Hepatocyte (in vitro differentiated cells): Measurements from ENCODE around the gene CLCA4. TPM values are rescaled to one million over a fixed set of nuclear protein-coding genes. Genes with fewer than 3 reads are reported as not detected.
A peak's percentile ranks its signal among the peaks of the same experiment; 100 is the strongest.

Experiments used
- DNase-seq: peaks from one replicate; pipeline ENCODE4 v3.0.0-alpha.2; 2016; ENCODE audit warnings: low spot score
- H2AFZ ChIP-seq: fragments of 200-600 bp; sonication (generic); 2 replicates; pipeline ENCODE4 v1.6.0; 2016; ENCODE audit warnings: antibody characterized with exemption, mild to moderate bottlenecking
- H3K27ac ChIP-seq: fragments of 200-600 bp; sonication (generic); 2 replicates; pipeline ENCODE4 v1.5.1; 2016; ENCODE audit warnings: mild to moderate bottlenecking
- H3K27me3 ChIP-seq: fragments of 200-600 bp; sonication (generic); 2 replicates; pipeline ENCODE4 v1.6.1; 2016
- H3K36me3 ChIP-seq: fragments of 200-600 bp; sonication (generic); replicated peaks from 2 replicates; pipeline ENCODE4 v1.5.1; 2016; ENCODE audit warnings: low read depth; ENCODE audit not compliant: insufficient read depth
- H3K4me1 ChIP-seq: fragments of 200-600 bp; sonication (generic); 2 replicates; pipeline ENCODE4 v1.5.1; 2016; ENCODE audit warnings: mild to moderate bottlenecking, moderate library complexity; ENCODE audit not compliant: insufficient read depth
- H3K4me2 ChIP-seq: fragments of 200-600 bp; sonication (generic); 2 replicates; pipeline ENCODE4 v1.6.0; 2016
- H3K4me3 ChIP-seq: fragments of 200-600 bp; sonication (generic); 2 replicates; pipeline ENCODE4 v1.5.1; 2016; ENCODE audit warnings: mild to moderate bottlenecking
- H3K79me2 ChIP-seq: fragments of 200-600 bp; sonication (generic); 2 replicates; pipeline ENCODE4 v1.6.0; 2017; ENCODE audit warnings: mild to moderate bottlenecking
- H3K9me2 ChIP-seq: fragments of 200-600 bp; sonication (generic); replicated peaks from 2 replicates; pipeline ENCODE4 v1.6.0; 2017; ENCODE audit warnings: mild to moderate bottlenecking; ENCODE audit not compliant: insufficient read depth
- H3K9me3 ChIP-seq: fragments of 200-600 bp; sonication (generic); 2 replicates; pipeline ENCODE4 v1.5.1; 2016; ENCODE audit warnings: low read depth, mild to moderate bottlenecking
- H4K20me1 ChIP-seq: fragments of 200-600 bp; sonication (generic); 2 replicates; pipeline ENCODE4 v1.6.0; 2016; ENCODE audit warnings: mild to moderate bottlenecking; ENCODE audit not compliant: insufficient read depth, poor library complexity, severe bottlenecking
- CTCF ChIP-seq: fragments of 200-600 bp; sonication (generic); IDR thresholded peaks from 2 replicates; pipeline ENCODE4 v1.5.1; 2016; ENCODE audit warnings: antibody characterized with exemption, mild to moderate bottlenecking; ENCODE audit not compliant: poor library complexity
- EZH2 ChIP-seq: fragments of 200-600 bp; sonication (generic); IDR thresholded peaks from 2 replicates; pipeline ENCODE4 v1.6.1; 2016; ENCODE audit warnings: antibody characterized with exemption, mild to moderate bottlenecking, borderline replicate concordance
- EZH2phosphoT487 ChIP-seq: fragments of 200-600 bp; sonication (generic); IDR thresholded peaks from one replicate; pipeline ENCODE4 v1.6.1; 2018; ENCODE audit warnings: antibody characterized with exemption, mild to moderate bottlenecking, low read depth, moderate library complexity; ENCODE audit not compliant: unreplicated experiment, severe bottlenecking
- WGBS: methylation state at CpG from one replicate; pipeline ENCODE4 v1.1.6; 2016; ENCODE audit warnings: low lambda C conversion rate; ENCODE audit errors: missing lambda C conversion rate; 5-methylcytosine and 5-hydroxymethylcytosine counted together
- polyA plus RNA-seq: library from polyadenylated mRNA; unstranded; fragments of >200 nt; fragmentation: Nextera tagmentation; extraction: Ambion mirVana; gene quantifications from 2 replicates; pipeline ENCODE4 v1.2.1, GENCODE V29; 2016
- total RNA-seq: library from RNA; depleted of rRNA; stranded (reverse); fragments of >200 nt; gene quantifications from 2 replicates; pipeline ENCODE4 v1.2.3, GENCODE V29; 2014

CLCA4 gene
- total and polyA plus RNA-seq, 2 experiments from 2014 or later = 0.07 to 0.22 TPM

GRCh38 chr1:86523670-86524354 is 23.1 kb upstream of the CLCA4 start:
- Histone ChIP-seq H3K4me1 (peaks cover 3% of the 10 kb centered on the region), H3K9me3 (no peaks in the 10 kb centered on the region), H3K36me3 (no peaks in the 10 kb centered on the region), H3K4me2 (no peak overlapping the region), H3K9me2 (no peaks in the 10 kb centered on the region), H3K79me2 (no peaks in the 10 kb centered on the region), H3K27me3 (no peaks in the 10 kb centered on the region), H2AFZ (no peak overlapping the region), H3K27ac (no peak overlapping the region), H4K20me1 (no peaks in the 10 kb centered on the region), H3K4me3 (no peak overlapping the region)
- 96% methylated on average over 31 of the region's 32 CpGs for WGBS
- no peak for DNase-seq
- no peak for TF ChIP-seq EZH2
- no peak for TF ChIP-seq EZH2phosphoT487
- no peak for TF ChIP-seq CTCF

GRCh38 chr1:86527306-86527705 is 19.6 kb upstream of the CLCA4 start:
- Histone ChIP-seq H3K79me2 (no peaks in the 10 kb centered on the region), H4K20me1 (no peaks in the 10 kb centered on the region), H3K36me3 (no peaks in the 10 kb centered on the region), H3K27ac (peak overlapping the region; percentile 75), H3K4me3 (no peak overlapping the region), H3K27me3 (no peaks in the 10 kb centered on the region), H3K9me2 (no peaks in the 10 kb centered on the region), H2AFZ (no peak overlapping the region), H3K4me1 (peaks cover 3% of the 10 kb centered on the region), H3K9me3 (no peaks in the 10 kb centered on the region), H3K4me2 (no peak overlapping the region)
- DNase-seq = peak; percentile 26
- no peak for TF ChIP-seq CTCF
- TF ChIP-seq EZH2 = no peak
- no peak for TF ChIP-seq EZH2phosphoT487
- WGBS = 53% methylated on average over 4 of the region's 4 CpGs

- H3K4me3 ChIP-seq = no peak overlapping the region
- no peak for DNase-seq
- peaks cover 3% of the 10 kb centered on the region for H3K4me1 ChIP-seq
- H2AFZ ChIP-seq = no peak overlapping the region
- H3K36me3 ChIP-seq = no peaks in the 10 kb centered on the region
- no peaks in the 10 kb centered on the region for H3K79me2 ChIP-seq
- WGBS = 89% methylated on average over 3 of the region's 3 CpGs
- H4K20me1 ChIP-seq = no peaks in the 10 kb centered on the region
- TF ChIP-seq CTCF = no peak
- TF ChIP-seq EZH2 = no peak
- TF ChIP-seq EZH2phosphoT487 = no peak
- no peak overlapping the region for H3K27ac ChIP-seq
- H3K27me3 ChIP-seq = peaks cover 3% of the 10 kb centered on the region
- H3K9me2 ChIP-seq = no peaks in the 10 kb centered on the region
- no peak overlapping the region for H3K4me2 ChIP-seq
- H3K9me3 ChIP-seq = no peaks in the 10 kb centered on the region
These were observed 16.6 kb upstream of the CLCA4 start for GRCh38 chr1:86530211-86530845.
